Measurements from ENCODE around the gene MBNL1.
A peak's percentile ranks its signal among the peaks of the same experiment; 100 is the strongest.

The MBNL1 gene, protein sequence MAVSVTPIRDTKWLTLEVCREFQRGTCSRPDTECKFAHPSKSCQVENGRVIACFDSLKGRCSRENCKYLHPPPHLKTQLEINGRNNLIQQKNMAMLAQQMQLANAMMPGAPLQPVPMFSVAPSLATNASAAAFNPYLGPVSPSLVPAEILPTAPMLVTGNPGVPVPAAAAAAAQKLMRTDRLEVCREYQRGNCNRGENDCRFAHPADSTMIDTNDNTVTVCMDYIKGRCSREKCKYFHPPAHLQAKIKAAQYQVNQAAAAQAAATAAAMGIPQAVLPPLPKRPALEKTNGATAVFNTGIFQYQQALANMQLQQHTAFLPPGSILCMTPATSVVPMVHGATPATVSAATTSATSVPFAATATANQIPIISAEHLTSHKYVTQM

DNA sequence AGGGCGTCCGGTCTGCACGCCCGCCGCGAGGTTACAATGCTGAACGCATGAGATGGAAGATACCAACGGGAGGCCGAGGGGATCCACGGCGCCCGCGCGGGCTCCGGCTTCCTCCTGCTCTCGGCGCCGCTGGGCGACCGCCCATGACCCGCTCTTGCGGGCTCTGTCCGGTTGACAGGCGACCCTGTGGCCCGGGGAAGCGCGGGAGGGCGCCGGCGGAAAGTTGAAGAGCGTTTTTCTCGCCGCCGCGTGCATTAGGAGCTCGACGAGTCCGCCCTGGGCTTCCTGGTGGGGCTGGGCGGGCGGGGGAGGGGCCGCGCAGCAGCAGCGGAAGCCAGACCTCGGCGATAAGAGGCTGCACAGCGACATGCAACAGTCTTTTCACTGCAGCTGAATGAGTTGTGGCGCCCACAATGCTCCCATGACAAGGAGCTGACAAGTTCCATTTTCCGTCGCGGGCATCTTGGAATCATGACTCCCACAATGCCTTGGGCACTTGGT lies at the start of gene MBNL1:
Gene MBNL1, plus strand, starts transcription at position 375 of the 501 bp plus-strand sequence. CDS start 31,265 bp downstream, outside the sequence.
- Histone ChIP-seq H3K27me3 (ENCODE audit: control insufficient read depth in 5 of 5, insufficient read depth in 4 of 5, low read length in 5 of 5) (no peaks in the 10 kb centered on the region), H3K27ac (ENCODE audit: low read depth, low read length) (peak within 1 kb of the TSS; percentile 99), H3K9me3 (ENCODE audit: control insufficient read depth in 5 of 5, low read length in 5 of 5) (no peaks in the 10 kb centered on the region), H3K4me3 (ENCODE audit: low read depth in 1 of 5, low read length in 5 of 5) (peak within 1 kb of the TSS; percentile 94 to 97 (median 96)), H3K9ac (ENCODE audit: low read length in 5 of 5) (peak within 1 kb of the TSS; percentile 90 to 99 (median 95)), H3K36me3 (ENCODE audit: control insufficient read depth in 5 of 5, insufficient read depth in 5 of 5, low read length in 5 of 5) (no peaks in the 10 kb centered on the region), H3K4me1 (ENCODE audit: control insufficient read depth in 5 of 5, insufficient read depth in 5 of 5, low read length in 5 of 5) (peaks cover 13 to 50% (median 46%) of the 10 kb centered on the region in 5 donors)

DNA sequence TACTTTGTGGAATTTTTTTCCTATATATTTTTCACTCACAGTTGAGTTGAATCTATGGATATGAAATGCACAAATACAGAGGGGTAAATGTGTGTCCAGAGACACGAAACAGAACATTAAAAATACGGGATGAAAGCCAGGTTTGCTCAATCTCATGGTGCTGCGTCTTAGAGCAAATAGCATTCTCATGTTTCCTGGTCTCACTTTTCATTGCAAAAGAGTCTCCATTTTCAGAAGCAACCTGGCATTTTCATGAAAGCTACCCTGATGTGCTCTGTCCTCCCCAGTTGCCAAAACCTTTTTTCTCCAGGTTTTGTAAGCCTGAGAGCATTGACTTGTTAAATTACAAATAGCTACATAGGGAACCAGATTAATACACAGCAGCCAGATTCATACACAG lies 49.5 kb upstream of the MBNL1 start:
- Histone ChIP-seq H3K27ac (ENCODE audit: low read depth, low read length) (peak overlapping the region; percentile 55), H3K4me3 (ENCODE audit: low read depth in 1 of 5, low read length in 5 of 5) (no peak overlapping the region), H3K9me3 (ENCODE audit: control insufficient read depth in 5 of 5, low read length in 5 of 5) (no peaks in the 10 kb centered on the region), H3K9ac (ENCODE audit: low read length in 5 of 5) (peak overlapping the region in 1 of 5 donors; percentile 13), H3K27me3 (ENCODE audit: control insufficient read depth in 5 of 5, insufficient read depth in 4 of 5, low read length in 5 of 5) (no peaks in the 10 kb centered on the region), H3K36me3 (ENCODE audit: control insufficient read depth in 5 of 5, insufficient read depth in 5 of 5, low read length in 5 of 5) (no peaks in the 10 kb centered on the region), H3K4me1 (ENCODE audit: control insufficient read depth in 5 of 5, insufficient read depth in 5 of 5, low read length in 5 of 5) (peaks cover 0 to 42% (median 34%) of the 10 kb centered on the region in 5 donors)

- peaks cover 0 to 40% (median 34%) of the 10 kb centered on the region in 5 donors for H3K4me1 ChIP-seq (ENCODE audit: control insufficient read depth in 5 of 5, insufficient read depth in 5 of 5, low read length in 5 of 5)
- no peaks in the 10 kb centered on the region for H3K36me3 ChIP-seq (ENCODE audit: control insufficient read depth in 5 of 5, insufficient read depth in 5 of 5, low read length in 5 of 5)
- H3K27me3 ChIP-seq (ENCODE audit: control insufficient read depth in 5 of 5, insufficient read depth in 4 of 5, low read length in 5 of 5): no peaks in the 10 kb centered on the region
- H3K4me3 ChIP-seq (ENCODE audit: low read depth in 1 of 5, low read length in 5 of 5): no peak overlapping the region
- no peaks in the 10 kb centered on the region for H3K9me3 ChIP-seq (ENCODE audit: control insufficient read depth in 5 of 5, low read length in 5 of 5)
- peak overlapping the region in 1 of 5 donors; percentile 13 for H3K9ac ChIP-seq (ENCODE audit: low read length in 5 of 5)
- H3K27ac ChIP-seq (ENCODE audit: low read depth, low read length): peak overlapping the region; percentile 55
Measured at GRCh38 chr3:152219769-152220255, 48.9 kb upstream of the MBNL1 start.

DNA sequence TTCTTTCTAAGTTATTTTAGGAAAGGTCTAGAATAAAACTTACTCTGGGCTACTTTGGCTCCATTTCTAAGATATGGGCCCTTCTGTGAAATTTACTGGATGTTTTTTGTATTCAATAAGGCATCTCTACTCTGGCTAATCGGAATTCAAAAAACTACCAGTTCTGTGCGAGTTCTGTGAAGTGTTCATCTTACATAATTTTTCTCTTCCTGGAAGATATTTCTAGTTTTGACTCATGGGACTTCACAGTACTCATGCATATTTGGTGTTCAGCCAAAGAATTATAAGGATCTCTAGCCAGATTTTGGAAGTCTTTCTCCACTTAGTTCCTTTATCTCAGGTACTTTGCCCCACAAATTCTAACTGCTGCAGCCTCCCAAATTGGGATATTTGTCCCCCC lies 46.4 kb upstream of the MBNL1 start:
- no peak overlapping the region for H3K4me3 ChIP-seq (ENCODE audit: low read depth in 1 of 5, low read length in 5 of 5)
- H3K27ac ChIP-seq (ENCODE audit: low read depth, low read length): peak overlapping the region; percentile 93
- no peaks in the 10 kb centered on the region for H3K9me3 ChIP-seq (ENCODE audit: control insufficient read depth in 5 of 5, low read length in 5 of 5)
- no peaks in the 10 kb centered on the region for H3K27me3 ChIP-seq (ENCODE audit: control insufficient read depth in 5 of 5, insufficient read depth in 4 of 5, low read length in 5 of 5)
- peak overlapping the region in 4 of 5 donors; percentile 8 to 91 (median 66) for H3K9ac ChIP-seq (ENCODE audit: low read length in 5 of 5)
- H3K36me3 ChIP-seq (ENCODE audit: control insufficient read depth in 5 of 5, insufficient read depth in 5 of 5, low read length in 5 of 5): no peaks in the 10 kb centered on the region
- peaks cover 0 to 41% (median 34%) of the 10 kb centered on the region in 5 donors for H3K4me1 ChIP-seq (ENCODE audit: control insufficient read depth in 5 of 5, insufficient read depth in 5 of 5, low read length in 5 of 5)

DNA sequence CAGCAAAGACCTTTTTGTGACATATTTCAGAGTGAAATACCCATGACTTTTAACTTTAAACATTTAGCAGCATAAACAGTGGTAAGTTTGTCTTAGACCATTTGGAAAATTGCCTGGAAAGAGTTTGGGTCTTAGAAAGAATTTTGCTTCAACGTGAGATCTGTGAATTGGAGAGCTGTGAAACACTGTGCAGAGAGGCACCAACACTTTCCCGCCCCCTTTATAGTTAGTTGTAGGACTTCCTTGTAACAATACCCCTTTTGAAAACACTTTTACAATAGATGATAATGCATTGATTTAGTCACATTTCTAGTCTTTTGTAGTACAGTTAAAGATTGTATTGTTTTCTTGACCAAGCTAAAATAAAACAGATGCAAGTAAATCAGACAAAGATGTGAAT lies 43.5 kb upstream of the MBNL1 start:
- Histone ChIP-seq H3K4me1 (ENCODE audit: control insufficient read depth in 5 of 5, insufficient read depth in 5 of 5, low read length in 5 of 5) (peaks cover 0 to 23% (median 19%) of the 10 kb centered on the region in 5 donors), H3K27ac (ENCODE audit: low read depth, low read length) (no peak overlapping the region), H3K4me3 (ENCODE audit: low read depth in 1 of 5, low read length in 5 of 5) (no peak overlapping the region), H3K9me3 (ENCODE audit: control insufficient read depth in 5 of 5, low read length in 5 of 5) (no peaks in the 10 kb centered on the region), H3K9ac (ENCODE audit: low read length in 5 of 5) (no peak overlapping the region), H3K36me3 (ENCODE audit: control insufficient read depth in 5 of 5, insufficient read depth in 5 of 5, low read length in 5 of 5) (no peaks in the 10 kb centered on the region), H3K27me3 (ENCODE audit: control insufficient read depth in 5 of 5, insufficient read depth in 4 of 5, low read length in 5 of 5) (no peaks in the 10 kb centered on the region)

- H3K9ac ChIP-seq (ENCODE audit: low read length in 5 of 5): no peak overlapping the region
- H3K27ac ChIP-seq (ENCODE audit: low read depth, low read length): no peak overlapping the region
- no peaks in the 10 kb centered on the region for H3K27me3 ChIP-seq (ENCODE audit: control insufficient read depth in 5 of 5, insufficient read depth in 4 of 5, low read length in 5 of 5)
- peaks cover 0 to 22% (median 19%) of the 10 kb centered on the region in 5 donors for H3K4me1 ChIP-seq (ENCODE audit: control insufficient read depth in 5 of 5, insufficient read depth in 5 of 5, low read length in 5 of 5)
- no peak overlapping the region for H3K4me3 ChIP-seq (ENCODE audit: low read depth in 1 of 5, low read length in 5 of 5)
- H3K36me3 ChIP-seq (ENCODE audit: control insufficient read depth in 5 of 5, insufficient read depth in 5 of 5, low read length in 5 of 5): no peaks in the 10 kb centered on the region
- H3K9me3 ChIP-seq (ENCODE audit: control insufficient read depth in 5 of 5, low read length in 5 of 5): no peaks in the 10 kb centered on the region
Measured at GRCh38 chr3:152226176-152226575, 42.6 kb upstream of the MBNL1 start.

DNA sequence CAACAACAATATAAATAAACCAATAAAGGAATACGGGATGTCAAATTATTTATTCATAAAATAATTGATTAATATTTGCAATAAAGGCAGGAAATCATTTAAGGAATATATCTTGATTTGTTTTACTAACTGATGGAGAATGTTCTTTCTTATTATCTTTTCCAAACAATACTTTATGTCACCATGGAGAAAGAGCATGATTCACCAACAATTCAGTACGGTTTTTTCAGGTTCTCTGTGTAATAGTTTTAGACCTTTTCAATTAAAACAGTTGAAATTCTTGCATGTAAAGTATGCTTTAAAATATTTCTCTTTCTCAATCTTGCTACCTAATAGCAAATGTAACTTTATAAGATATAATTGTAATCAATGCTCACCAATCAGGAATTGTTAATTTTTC lies 41.7 kb upstream of the MBNL1 start:
- Histone ChIP-seq H3K36me3 (ENCODE audit: control insufficient read depth in 5 of 5, insufficient read depth in 5 of 5, low read length in 5 of 5) (no peaks in the 10 kb centered on the region), H3K27ac (ENCODE audit: low read depth, low read length) (no peak overlapping the region), H3K9ac (ENCODE audit: low read length in 5 of 5) (no peak overlapping the region), H3K4me3 (ENCODE audit: low read depth in 1 of 5, low read length in 5 of 5) (no peak overlapping the region), H3K9me3 (ENCODE audit: control insufficient read depth in 5 of 5, low read length in 5 of 5) (no peaks in the 10 kb centered on the region), H3K4me1 (ENCODE audit: control insufficient read depth in 5 of 5, insufficient read depth in 5 of 5, low read length in 5 of 5) (peaks cover 0 to 22% (median 12%) of the 10 kb centered on the region in 5 donors), H3K27me3 (ENCODE audit: control insufficient read depth in 5 of 5, insufficient read depth in 4 of 5, low read length in 5 of 5) (no peaks in the 10 kb centered on the region)

DNA sequence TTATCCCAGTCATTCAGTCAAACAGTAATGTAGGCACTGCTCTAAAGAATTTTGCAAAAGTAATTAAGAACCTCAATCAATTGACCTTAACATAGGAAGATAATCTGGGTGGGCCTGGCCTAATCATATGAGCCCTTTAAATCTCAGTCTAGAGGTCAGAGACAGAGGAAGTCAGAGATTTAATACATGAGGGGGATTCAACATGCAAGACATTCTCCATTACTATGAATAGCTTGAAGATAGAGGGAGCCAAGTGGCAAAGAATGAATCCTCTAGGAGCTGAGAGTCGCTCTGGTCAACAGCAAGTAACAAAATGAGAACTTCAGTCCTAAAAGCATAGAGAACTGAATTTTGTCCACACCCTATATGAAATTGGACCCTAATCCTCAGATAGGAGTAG lies 39.0 kb upstream of the MBNL1 start:
- no peak overlapping the region for H3K9ac ChIP-seq (ENCODE audit: low read length in 5 of 5)
- no peak overlapping the region for H3K4me3 ChIP-seq (ENCODE audit: low read depth in 1 of 5, low read length in 5 of 5)
- H3K27ac ChIP-seq (ENCODE audit: low read depth, low read length): no peak overlapping the region
- no peaks in the 10 kb centered on the region for H3K27me3 ChIP-seq (ENCODE audit: control insufficient read depth in 5 of 5, insufficient read depth in 4 of 5, low read length in 5 of 5)
- H3K4me1 ChIP-seq (ENCODE audit: control insufficient read depth in 5 of 5, insufficient read depth in 5 of 5, low read length in 5 of 5): peaks cover 0 to 7% (median 0%) of the 10 kb centered on the region in 5 donors
- H3K36me3 ChIP-seq (ENCODE audit: control insufficient read depth in 5 of 5, insufficient read depth in 5 of 5, low read length in 5 of 5): no peaks in the 10 kb centered on the region
- no peaks in the 10 kb centered on the region for H3K9me3 ChIP-seq (ENCODE audit: control insufficient read depth in 5 of 5, low read length in 5 of 5)

GRCh38 chr3:152230370-152230769 lies 38.4 kb upstream of the MBNL1 start:
- H3K4me3 ChIP-seq (ENCODE audit: low read depth in 1 of 5, low read length in 5 of 5): no peak overlapping the region
- H3K9ac ChIP-seq (ENCODE audit: low read length in 5 of 5): no peak overlapping the region
- H3K9me3 ChIP-seq (ENCODE audit: control insufficient read depth in 5 of 5, low read length in 5 of 5): no peaks in the 10 kb centered on the region
- H3K27me3 ChIP-seq (ENCODE audit: control insufficient read depth in 5 of 5, insufficient read depth in 4 of 5, low read length in 5 of 5): no peaks in the 10 kb centered on the region
- no peak overlapping the region for H3K27ac ChIP-seq (ENCODE audit: low read depth, low read length)
- no peaks in the 10 kb centered on the region for H3K36me3 ChIP-seq (ENCODE audit: control insufficient read depth in 5 of 5, insufficient read depth in 5 of 5, low read length in 5 of 5)
- H3K4me1 ChIP-seq (ENCODE audit: control insufficient read depth in 5 of 5, insufficient read depth in 5 of 5, low read length in 5 of 5): peaks cover 0 to 7% (median 0%) of the 10 kb centered on the region in 5 donors

DNA sequence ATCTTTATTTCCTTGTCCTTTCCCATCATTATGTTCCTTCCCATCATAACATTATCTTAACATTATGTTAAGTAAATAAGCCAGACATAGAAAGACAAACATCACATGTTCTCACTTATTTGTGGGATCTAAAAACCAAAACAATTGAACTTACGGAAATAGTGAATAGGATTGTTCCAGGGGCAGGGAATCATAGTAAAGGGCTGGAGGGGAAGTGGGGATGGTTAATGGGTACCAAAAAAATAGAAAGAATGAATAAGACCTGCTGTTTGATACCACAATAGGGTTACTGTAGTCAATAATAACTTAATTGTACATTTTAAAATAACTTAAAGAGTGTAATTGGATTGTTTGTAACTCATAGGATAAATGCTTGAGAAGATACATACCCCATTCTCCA lies 36.7 kb upstream of the MBNL1 start:
- no peaks in the 10 kb centered on the region for H3K4me1 ChIP-seq (ENCODE audit: control insufficient read depth in 5 of 5, insufficient read depth in 5 of 5, low read length in 5 of 5)
- H3K27me3 ChIP-seq (ENCODE audit: control insufficient read depth in 5 of 5, insufficient read depth in 4 of 5, low read length in 5 of 5): no peaks in the 10 kb centered on the region
- H3K9me3 ChIP-seq (ENCODE audit: control insufficient read depth in 5 of 5, low read length in 5 of 5): no peaks in the 10 kb centered on the region
- no peak overlapping the region for H3K9ac ChIP-seq (ENCODE audit: low read length in 5 of 5)
- H3K27ac ChIP-seq (ENCODE audit: low read depth, low read length): no peak overlapping the region
- H3K4me3 ChIP-seq (ENCODE audit: low read depth in 1 of 5, low read length in 5 of 5): no peak overlapping the region
- H3K36me3 ChIP-seq (ENCODE audit: control insufficient read depth in 5 of 5, insufficient read depth in 5 of 5, low read length in 5 of 5): no peaks in the 10 kb centered on the region

All from subcutaneous abdominal adipose tissue (tissue), 5 donors.